NCI-H460 (cell line): ENCODE data around the gene MPL. TPM values are rescaled to one million over a fixed set of nuclear protein-coding genes. Genes with fewer than 3 reads are reported as not detected.

Source experiments
- DNase-seq: peaks from one replicate; pipeline ENCODE4 v3.0.0-alpha.2; 2016; ENCODE audit warnings: low read depth; ENCODE audit errors: extremely low read depth
- total RNA-seq: library from RNA; depleted of rRNA; stranded (reverse); fragments of >200 nt; shearing (Covaris generic); gene quantifications from 2 replicates; pipeline ENCODE4 v1.2.3, GENCODE V29; 2014

MPL gene
- total RNA-seq, 1 experiment from 2014 or later: not detected

DNA sequence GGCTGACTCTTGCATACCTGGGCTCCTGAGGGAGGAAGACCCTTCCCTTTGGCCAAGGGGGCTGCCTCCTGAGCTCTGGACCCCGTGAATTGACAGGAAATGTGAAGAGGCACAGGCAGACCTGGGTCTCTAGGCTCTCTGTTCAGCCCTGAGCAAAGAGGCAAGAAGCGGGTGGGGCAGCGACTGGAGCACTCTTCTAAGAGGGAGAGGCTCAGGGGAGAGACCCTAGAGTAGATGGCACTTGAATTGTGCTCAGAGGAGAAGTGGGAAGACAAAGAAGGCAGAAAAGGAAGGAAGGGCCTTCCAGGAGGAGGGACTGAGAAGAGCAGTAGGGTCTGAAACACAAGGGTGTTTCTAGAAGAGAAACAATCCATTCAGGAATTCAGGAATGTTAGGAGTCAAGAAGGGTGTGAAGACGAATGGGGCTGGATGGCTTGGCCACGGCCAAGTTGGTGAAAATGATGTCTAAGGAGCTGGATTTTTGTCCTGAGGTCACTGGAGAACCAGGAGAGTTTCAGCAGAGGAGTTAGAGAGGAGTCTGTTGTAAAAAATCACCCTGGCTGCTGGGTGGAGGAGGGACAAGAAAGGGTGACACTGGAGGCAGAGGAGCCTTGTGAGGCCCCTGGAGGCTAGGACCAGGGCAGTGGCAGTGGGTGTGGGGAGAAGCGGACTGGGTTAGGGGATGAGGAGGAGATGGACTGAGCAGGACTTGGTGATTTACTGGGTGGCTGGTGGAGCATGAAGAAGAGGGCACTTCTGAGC is 31.5 kb upstream of the MPL start:
- no peak for DNase-seq

DNA sequence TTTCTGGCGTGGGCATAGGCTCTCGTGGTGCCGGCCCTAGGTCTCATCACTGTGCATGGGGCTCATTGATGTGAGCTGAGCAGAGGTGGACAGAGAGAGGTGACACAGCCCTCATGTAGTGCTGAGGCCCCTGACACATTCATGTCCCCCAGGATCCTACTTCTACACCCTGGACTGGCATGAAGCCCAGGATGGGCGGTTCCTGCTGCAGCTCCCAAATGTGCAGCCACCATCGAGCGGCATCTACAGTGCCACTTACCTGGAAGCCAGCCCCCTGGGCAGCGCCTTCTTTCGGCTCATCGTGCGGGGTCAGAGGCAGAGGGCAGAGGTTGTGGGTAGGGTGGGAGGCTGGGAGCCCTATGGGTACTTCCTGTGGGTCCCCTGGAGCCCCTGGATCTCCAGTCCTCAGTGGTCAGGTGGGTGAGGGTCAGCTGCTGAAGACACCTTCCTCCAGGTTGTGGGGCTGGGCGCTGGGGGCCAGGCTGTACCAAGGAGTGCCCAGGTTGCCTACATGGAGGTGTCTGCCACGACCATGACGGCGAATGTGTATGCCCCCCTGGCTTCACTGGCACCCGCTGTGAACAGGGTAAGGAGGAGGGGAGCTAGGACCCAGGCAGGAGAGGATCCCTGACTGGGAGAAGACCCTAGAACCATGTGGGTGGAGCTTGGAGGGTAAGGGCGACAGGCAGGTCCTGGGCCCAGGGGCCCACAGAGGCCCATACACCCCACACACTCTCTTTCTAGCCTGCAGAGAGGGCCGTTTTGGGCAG is 30.7 kb upstream of the MPL start:
- DNase-seq: no peak

DNA sequence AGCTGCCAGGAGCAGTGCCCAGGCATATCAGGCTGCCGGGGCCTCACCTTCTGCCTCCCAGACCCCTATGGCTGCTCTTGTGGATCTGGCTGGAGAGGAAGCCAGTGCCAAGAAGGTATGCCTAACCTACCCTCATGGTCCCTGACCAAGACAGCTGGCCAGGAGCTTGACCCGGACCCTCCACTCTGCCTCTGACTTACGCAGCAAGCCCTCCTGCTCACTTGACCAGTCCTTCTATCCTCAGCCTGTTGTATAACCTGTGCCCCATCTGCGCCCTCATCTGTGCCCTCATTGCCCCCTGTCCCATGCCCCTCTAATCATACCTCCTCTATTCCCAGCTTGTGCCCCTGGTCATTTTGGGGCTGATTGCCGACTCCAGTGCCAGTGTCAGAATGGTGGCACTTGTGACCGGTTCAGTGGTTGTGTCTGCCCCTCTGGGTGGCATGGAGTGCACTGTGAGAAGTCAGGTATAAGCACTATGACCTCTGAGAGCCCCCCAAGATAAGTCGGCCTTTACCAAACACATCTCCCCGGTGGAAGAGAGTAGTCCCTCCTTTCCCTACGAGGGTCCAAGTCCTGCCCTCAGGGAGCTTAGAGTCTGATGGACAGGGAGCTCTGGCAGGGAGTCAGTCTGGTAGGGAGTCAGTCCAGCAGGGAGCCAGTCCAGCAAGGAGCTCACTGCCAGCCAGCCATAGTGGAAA is 30.0 kb upstream of the MPL start:
- no peak for DNase-seq

DNA sequence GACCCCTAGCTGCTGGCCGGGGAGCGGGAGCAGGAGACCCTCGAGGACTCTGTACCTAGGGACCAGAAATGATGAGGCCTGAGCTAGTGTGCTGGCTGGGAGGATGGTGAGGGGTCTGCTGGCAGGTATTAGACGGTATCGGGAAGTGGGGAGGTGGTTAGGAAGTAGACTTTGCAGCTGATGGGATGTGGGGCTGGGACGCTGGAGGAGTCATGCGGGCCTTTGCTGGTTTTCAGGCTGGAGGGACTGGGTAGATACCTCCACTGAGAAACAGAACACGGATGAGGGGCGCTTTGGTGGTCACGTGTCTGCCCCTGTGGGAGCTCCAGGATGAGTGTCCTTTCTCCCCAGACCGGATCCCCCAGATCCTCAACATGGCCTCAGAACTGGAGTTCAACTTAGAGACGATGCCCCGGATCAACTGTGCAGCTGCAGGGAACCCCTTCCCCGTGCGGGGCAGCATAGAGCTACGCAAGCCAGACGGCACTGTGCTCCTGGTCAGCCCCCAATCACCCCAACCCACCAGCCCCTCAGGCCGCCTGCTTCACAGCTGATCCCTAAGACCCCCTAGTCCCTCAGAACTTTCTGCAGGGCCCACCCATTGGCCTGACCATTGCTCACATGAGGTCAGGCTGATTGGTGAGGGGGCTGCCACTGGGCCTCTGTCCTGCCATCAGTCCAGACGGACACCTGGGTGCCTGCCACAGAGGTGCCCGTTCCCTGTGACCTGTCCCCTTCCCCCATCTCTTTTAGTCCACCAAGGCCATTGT is 28.8 kb upstream of the MPL start:
- no peak for DNase-seq

DNA sequence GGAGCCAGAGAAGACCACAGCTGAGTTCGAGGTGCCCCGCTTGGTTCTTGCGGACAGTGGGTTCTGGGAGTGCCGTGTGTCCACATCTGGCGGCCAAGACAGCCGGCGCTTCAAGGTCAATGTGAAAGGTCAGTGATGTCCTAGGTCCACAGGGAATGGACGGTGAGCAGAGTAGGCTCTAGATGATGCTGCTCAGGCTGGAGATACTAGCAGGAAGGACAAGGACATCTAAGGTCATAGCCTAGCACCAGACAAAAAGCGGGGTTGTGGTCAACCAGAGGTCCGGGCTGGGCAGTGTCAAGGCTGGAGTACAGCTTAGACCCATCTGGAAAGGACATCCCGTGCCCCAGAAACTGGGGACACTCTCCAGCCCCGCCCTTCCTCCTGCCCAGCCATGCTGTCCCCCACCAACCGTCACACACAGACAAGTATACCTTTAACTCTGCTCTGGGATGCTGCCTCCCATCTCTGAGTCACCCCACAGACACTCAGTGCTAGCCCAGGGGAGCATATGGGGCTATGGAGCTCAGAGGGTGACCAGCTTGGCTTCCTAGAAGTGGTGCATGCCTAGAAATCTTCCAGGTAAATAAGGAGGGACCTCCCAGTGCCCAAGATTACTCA is 28.1 kb upstream of the MPL start:
- DNase-seq: no peak

DNA sequence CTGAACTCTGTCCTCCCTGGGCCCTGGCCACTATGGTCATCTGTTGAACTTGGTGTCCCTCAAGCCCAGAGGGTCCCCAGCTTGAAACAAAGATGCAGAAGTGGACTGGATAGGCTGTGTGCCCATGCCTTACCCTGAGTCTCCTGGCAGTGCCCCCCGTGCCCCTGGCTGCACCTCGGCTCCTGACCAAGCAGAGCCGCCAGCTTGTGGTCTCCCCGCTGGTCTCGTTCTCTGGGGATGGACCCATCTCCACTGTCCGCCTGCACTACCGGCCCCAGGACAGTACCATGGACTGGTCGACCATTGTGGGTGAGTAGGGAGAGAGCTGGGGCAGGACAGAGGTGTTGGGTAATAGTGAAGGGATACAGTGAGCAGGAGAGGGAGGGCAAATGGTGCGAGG is 26.1 kb upstream of the MPL start:
- no peak for DNase-seq

DNA sequence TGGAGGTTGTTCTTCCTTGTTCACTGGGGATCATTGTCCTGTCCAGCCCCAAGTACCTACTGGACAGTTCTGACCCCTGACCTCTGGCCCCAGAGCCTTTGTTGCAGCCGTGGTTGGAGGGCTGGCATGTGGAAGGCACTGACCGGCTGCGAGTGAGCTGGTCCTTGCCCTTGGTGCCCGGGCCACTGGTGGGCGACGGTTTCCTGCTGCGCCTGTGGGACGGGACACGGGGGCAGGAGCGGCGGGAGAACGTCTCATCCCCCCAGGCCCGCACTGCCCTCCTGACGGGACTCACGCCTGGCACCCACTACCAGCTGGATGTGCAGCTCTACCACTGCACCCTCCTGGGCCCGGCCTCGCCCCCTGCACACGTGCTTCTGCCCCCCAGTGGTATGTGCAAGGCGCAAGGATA is 25.4 kb upstream of the MPL start:
- DNase-seq: no peak

DNA sequence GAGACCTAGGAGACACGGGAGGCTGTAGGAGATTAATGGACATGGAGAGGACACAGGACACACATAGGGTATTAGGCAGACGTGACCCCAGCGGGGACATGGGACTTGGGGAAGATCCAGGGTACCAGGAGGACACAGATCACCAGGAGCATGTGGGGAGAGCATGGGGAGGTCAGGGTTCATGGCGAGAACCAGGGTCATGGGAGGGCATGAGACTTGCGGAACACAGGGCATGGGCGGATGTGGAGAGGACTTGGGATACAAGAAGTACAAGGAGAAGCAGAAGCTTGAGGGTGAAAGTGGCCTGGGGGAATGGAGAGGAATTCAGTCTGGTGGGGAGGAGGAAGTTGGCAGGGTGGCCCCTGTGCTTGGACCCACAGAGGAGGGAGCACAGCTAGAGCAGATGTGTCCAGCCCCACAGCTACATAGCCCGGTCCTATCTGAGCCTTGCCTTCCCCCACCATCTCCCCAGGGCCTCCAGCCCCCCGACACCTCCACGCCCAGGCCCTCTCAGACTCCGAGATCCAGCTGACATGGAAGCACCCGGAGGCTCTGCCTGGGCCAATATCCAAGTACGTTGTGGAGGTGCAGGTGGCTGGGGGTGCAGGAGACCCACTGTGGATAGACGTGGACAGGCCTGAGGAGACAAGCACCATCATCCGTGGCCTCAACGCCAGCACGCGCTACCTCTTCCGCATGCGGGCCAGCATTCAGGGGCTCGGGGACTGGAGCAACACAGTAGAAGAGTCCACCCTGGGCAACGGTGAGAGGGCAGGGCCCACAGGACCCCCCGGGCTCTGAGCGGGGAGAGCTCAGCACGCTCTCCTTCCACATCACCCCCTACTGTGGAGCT is 24.7 kb upstream of the MPL start:
- DNase-seq: no peak

DNA sequence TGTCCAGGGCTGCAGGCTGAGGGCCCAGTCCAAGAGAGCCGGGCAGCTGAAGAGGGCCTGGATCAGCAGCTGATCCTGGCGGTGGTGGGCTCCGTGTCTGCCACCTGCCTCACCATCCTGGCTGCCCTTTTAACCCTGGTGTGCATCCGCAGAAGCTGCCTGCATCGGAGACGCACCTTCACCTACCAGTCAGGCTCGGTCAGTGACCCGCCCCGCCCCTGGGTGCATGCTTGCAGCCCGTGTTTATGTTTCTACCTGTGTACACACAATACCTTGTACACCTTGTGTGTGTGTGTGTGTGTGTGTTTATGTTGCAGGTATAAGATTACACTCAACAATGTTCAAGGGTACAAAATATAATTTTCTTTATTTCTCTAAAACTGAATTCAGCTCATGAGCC is 23.8 kb upstream of the MPL start:
- no peak for DNase-seq

DNA sequence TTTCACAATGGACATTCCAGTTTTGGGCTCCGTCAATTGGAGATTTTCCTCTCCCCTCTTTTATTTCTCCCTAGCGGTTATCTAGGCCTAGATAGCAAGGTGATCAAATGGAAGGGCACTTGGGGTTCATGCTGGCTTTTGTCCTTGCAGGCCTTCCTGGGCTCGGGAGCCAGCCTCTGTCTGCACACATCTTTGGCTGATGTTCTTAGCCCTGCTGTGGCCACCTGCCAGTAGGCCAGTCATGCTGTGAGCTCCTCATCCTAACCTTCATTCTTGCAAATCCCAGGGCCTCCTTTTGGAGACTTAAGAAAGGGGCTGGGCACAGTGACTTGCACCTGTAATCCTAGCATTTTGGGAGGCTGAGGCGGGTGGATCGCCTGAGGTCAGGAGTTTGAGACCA is 23.4 kb upstream of the MPL start:
- DNase-seq: no peak

DNA sequence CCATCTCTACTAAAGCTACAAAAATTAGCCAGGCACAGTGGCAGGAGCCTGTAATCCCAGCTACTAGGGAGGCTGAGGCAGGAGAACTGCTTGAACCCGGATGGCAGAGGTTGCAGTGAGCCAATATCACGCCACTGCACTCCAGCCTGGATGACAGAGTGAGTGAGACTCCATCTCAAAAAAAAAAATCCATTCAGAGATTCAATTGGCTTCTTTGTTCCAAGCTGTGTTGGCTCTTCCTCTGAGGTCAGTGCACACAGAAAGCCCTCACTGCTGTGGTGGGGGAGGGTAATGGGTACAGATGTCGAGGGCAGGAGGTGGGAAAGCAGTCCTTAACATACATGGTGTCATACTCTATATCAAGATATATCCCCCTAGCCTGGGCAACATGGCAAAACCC is 22.1 kb upstream of the MPL start:
- no peak for DNase-seq

DNA sequence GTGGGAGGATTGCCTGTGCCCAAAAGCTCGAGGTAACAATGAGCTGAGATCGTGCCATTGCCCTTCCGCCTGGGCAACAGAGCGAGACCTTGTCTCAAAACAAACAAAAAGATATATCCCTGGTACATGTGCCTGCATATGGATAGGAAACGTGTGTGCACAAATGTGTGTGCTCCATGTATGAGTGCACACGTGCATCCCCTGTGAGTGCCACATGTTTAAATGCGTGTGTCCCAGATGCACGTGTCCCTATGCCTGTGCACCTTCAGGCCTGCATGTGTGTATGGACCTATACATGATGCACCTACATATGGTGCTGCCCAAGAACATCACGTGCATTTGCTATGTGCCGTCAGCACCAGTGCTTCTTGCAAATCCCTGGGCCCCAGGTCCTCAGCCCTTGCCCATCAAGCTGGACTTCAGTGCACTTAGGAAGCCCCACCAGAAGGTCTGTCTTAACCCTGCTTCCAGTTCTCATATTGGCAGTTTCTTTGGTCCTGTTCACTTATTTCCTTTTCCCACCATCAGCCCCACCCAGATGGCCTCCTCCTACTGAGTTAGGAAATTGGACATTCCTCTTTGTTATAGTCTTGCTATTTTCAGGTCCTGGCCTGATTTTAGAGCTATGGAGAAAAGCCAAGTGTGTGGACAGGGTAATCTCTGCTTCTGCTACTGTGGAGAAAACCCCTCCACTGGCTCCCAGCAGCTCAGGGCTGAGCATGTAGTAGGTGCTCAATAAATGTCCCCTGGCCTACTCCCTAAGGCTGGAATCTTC is 21.5 kb upstream of the MPL start:
- no peak for DNase-seq

DNA sequence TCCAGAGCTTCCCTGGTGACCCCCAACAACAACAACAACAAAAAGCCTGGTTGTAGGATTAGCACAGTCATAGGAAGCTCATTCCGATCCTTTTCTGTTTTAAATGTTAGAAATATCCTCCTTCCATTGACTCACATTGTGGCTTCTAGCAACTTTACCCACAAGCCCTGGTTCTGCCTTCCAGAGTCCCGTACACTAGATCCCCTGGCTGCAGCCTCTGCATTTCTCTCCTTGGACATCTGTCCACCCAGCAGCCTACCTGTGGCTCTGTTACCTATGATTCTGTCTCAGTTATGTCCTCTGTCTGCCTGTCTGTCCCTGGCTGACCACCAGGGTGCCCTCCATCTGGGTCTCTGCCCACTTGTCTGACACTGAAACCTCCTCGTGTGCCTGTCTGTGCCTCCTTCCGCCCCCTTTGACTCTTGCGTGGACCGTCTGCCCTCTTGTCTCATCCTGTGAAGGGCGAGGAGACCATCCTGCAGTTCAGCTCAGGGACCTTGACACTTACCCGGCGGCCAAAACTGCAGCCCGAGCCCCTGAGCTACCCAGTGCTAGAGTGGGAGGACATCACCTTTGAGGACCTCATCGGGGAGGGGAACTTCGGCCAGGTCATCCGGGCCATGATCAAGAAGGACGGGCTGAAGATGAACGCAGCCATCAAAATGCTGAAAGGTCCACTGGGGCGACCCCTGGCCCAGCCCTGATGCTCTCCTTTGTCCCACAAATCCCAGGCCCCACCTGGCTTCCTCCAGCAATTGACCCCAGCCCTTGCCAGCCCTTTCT is 20.7 kb upstream of the MPL start:
- no peak for DNase-seq

DNA sequence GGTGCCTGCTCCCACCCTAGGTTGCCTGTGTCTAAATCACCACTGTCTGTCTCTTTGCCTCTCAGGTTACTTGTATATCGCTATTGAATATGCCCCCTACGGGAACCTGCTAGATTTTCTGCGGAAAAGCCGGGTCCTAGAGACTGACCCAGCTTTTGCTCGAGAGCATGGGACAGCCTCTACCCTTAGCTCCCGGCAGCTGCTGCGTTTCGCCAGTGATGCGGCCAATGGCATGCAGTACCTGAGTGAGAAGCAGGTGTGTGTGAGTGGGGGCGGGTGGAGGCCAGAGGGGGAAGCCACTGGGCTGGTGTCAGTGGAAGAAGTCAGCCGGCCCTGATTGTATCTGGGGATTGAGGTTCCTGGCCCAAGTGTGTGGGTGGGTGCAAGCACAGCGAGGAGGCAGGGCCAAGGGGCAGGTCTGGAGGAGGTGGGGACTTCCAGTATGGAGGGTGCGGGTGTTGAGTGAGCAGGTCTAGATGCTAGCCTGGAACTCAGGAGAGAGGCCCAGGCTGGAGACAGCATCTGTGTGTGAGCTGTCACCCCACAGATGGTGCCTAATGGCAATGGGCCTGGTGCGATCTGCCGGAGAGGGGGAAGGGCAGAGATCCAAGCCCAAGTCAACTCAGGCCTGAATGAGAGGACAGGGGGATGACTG is 19.7 kb upstream of the MPL start:
- no peak for DNase-seq

DNA sequence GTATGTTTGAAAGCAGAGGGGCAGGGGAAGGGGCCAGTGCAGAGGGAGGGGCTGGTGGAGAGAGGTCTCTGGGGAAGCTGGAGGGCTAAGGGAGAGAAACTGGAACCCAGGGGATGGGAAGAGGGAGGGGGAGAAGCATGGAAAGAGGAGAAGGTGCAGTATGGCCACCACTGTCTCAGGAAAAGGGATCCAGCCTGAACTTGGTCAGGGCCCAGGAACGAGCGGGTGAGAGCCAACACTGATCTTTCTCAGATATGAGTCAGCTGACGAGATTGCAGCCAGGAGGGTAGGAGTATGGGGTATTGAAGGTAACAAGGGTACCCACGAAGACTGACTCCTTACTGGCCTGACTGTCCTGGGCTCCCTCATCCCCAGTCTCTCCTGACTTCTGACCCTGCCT is 18.8 kb upstream of the MPL start:
- no peak for DNase-seq

DNA sequence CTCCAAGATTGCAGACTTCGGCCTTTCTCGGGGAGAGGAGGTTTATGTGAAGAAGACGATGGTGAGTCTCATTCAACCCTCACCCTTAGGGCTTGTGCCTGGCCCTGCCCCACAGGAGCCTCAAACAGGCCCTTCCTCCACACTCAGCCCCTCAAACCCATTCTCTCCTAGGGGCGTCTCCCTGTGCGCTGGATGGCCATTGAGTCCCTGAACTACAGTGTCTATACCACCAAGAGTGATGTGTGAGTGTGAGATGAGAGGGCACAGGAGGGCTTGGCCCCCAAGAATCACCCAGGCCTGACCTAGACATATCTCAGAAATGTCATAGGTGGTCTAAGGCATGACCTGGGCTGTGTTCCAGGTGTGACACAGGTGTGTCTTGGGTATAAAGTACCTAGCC is 18.3 kb upstream of the MPL start:
- no peak for DNase-seq

DNA sequence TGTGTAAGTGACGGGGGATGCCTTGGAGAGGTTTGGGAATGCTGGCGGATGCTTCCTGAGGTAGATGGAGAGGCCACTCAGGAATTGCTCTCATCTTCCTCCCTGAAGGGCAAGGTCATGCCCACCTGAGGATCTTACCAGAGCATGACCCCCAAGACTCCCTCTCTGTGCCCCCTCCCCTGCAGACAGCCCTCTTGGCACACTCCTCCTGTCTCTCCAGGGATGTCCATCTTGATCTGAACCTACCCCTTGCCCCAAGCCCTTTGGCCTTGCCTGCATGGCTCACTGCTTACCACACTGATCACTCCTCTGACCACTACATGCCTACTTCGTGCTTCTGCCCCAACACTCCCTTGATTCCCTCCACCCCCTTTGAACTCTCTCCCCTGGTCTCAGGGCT is 17.9 kb upstream of the MPL start:
- no peak for DNase-seq
